HepG2 (cell line): Measurements from ENCODE around the gene IL12A. TPM values are rescaled to one million over a fixed set of nuclear protein-coding genes. Genes with fewer than 3 reads are reported as not detected.
A peak's percentile ranks its signal among the peaks of the same experiment; 100 is the strongest.

ENCODE experiments used
- ATM ChIP-seq: fragments of 450-650 bp; IDR thresholded peaks from 2 replicates; pipeline ENCODE4 v1.7.1; 2017; ENCODE audit warnings: mild to moderate bottlenecking, borderline replicate concordance
- BORCS8-MEF2B ChIP-seq: sonication (generic); formaldehyde crosslinking; IDR thresholded peaks from 2 replicates; pipeline ENCODE4 v1.8.0; 2022; ENCODE audit warnings: mild to moderate bottlenecking, missing genetic modification reagents
- FOSL1 ChIP-seq: sonication (generic); formaldehyde crosslinking; IDR thresholded peaks from 2 replicates; pipeline ENCODE4 v1.9.0; 2021; ENCODE audit warnings: missing genetic modification reagents, borderline replicate concordance
- GFI1 ChIP-seq: sonication (generic); formaldehyde crosslinking; IDR thresholded peaks from 2 replicates; pipeline ENCODE4 v1.5.0; 2020; ENCODE audit warnings: missing genetic modification reagents, mild to moderate bottlenecking, borderline replicate concordance
- HNF1A ChIP-seq, 2 experiments: sonication (generic) in 1 of 2; formaldehyde crosslinking in 1 of 2; IDR thresholded peaks; 2 replicates each; pipeline versions ENCODE4 v1.4.0 to v1.6.1; 2016 to 2020; ENCODE audit warnings: borderline replicate concordance in 1 of 2, low read depth in 1 of 2, mild to moderate bottlenecking in 1 of 2, missing genetic modification reagents in 1 of 2
- HOXA7 ChIP-seq: sonication (generic); formaldehyde crosslinking; IDR thresholded peaks from 2 replicates; pipeline ENCODE4 v1.8.1; 2022; ENCODE audit warnings: mild to moderate bottlenecking, missing genetic modification reagents, moderate library complexity
- LBX2 ChIP-seq: sonication (generic); formaldehyde crosslinking; IDR thresholded peaks from 2 replicates; pipeline ENCODE4 v1.5.0; 2020; ENCODE audit warnings: missing genetic modification reagents, mild to moderate bottlenecking, borderline replicate concordance
- MAFF ChIP-seq: IDR thresholded peaks from 2 replicates; pipeline ENCODE4 v1.6.1; 2011; ENCODE audit warnings: low read depth, low read length, improper control_type of control experiment
- NFYB ChIP-seq: sonication (generic); formaldehyde crosslinking; IDR thresholded peaks from 2 replicates; pipeline ENCODE4 v1.4.0; 2020; ENCODE audit warnings: missing genetic modification reagents
- NFYC ChIP-seq: IDR thresholded peaks from 2 replicates; pipeline ENCODE4 v1.6.1; 2016; ENCODE audit warnings: missing genetic modification reagents, missing compliant biosample characterization
- PHF5A ChIP-seq: IDR thresholded peaks from one replicate; pipeline ENCODE4 v1.6.1; 2018; ENCODE audit warnings: low read depth, missing genetic modification reagents; ENCODE audit not compliant: unreplicated experiment
- SIX4 ChIP-seq: sonication (generic); formaldehyde crosslinking; IDR thresholded peaks from 2 replicates; pipeline ENCODE4 v1.4.0; 2020; ENCODE audit warnings: missing genetic modification reagents
- TBL1XR1 ChIP-seq: fragments of 150-350 bp; IDR thresholded peaks from 2 replicates; pipeline ENCODE4 v1.6.1; 2014; ENCODE audit warnings: borderline replicate concordance, low read length; ENCODE audit not compliant: partially characterized antibody
- TCF7L2 ChIP-seq: IDR thresholded peaks from 2 replicates; pipeline ENCODE4 v1.6.1; 2011; ENCODE audit warnings: mild to moderate bottlenecking, low read depth, low read length, moderate library complexity
- ZFP91 ChIP-seq: sonication (generic); formaldehyde crosslinking; IDR thresholded peaks from 2 replicates; pipeline ENCODE4 v1.9.0; 2022; ENCODE audit warnings: missing genetic modification reagents, mild to moderate bottlenecking, borderline replicate concordance
- ZNF207 ChIP-seq: fragments of 450-650 bp; IDR thresholded peaks from 2 replicates; pipeline ENCODE4 v1.6.1; 2016; ENCODE audit warnings: antibody characterized with exemption, borderline replicate concordance
- ZNF234 ChIP-seq: sonication (generic); formaldehyde crosslinking; conservative IDR thresholded peaks from 2 replicates; pipeline ENCODE4 v1.5.1; 2020; ENCODE audit warnings: mild to moderate bottlenecking, missing genetic modification reagents
- ZNF263 ChIP-seq: sonication (generic); formaldehyde crosslinking; IDR thresholded peaks from 2 replicates; pipeline ENCODE4 v1.4.0; 2020; ENCODE audit warnings: missing genetic modification reagents
- ZNF30 ChIP-seq: sonication (generic); formaldehyde crosslinking; IDR thresholded peaks from 2 replicates; pipeline ENCODE4 v1.5.0; 2020; ENCODE audit warnings: mild to moderate bottlenecking, missing genetic modification reagents
- ZNF432 ChIP-seq: sonication (generic); formaldehyde crosslinking; IDR thresholded peaks from 2 replicates; pipeline ENCODE4 v1.5.0; 2020; ENCODE audit warnings: missing genetic modification reagents, mild to moderate bottlenecking, borderline replicate concordance
- ZNF616 ChIP-seq: sonication (generic); formaldehyde crosslinking; IDR thresholded peaks from 2 replicates; pipeline ENCODE4 v1.5.0; 2020; ENCODE audit warnings: low read depth, mild to moderate bottlenecking, missing genetic modification reagents
- ZNF670 ChIP-seq: sonication (generic); formaldehyde crosslinking; IDR thresholded peaks from 2 replicates; pipeline ENCODE4 v1.8.0; 2022; ENCODE audit warnings: mild to moderate bottlenecking, missing genetic modification reagents, borderline replicate concordance
- ZNF691 ChIP-seq: sonication (generic); formaldehyde crosslinking; IDR thresholded peaks from 2 replicates; pipeline ENCODE4 v1.4.0; 2020; ENCODE audit warnings: missing genetic modification reagents, low read depth, mild to moderate bottlenecking, borderline replicate concordance
- ZNF780A ChIP-seq: sonication (generic); formaldehyde crosslinking; IDR thresholded peaks from 2 replicates; pipeline ENCODE4 v1.8.0; 2022; ENCODE audit warnings: mild to moderate bottlenecking, missing genetic modification reagents, moderate library complexity
- polyA plus RNA-seq, 8 experiments: library from polyadenylated mRNA; depleted of rRNA in 3 of 8; stranded (reverse) in 7 of 8; unstranded in 1 of 8; fragments of >200 nt; fragmentation: Illumina TruSeq in 4 of 8; extraction: Trizol in 4 of 8; gene quantifications; 2 replicates each; pipeline versions ENCODE4 v1.2.1 to v1.2.3, GENCODE V29; 2011 to 2016; ENCODE audit warnings: low read depth in 4 of 8, missing spikeins in 1 of 8, mixed read lengths in 1 of 8; ENCODE audit not compliant: insufficient read depth in 1 of 8
- total RNA-seq, 5 experiments: library from RNA; depleted of rRNA; stranded (reverse); fragments of >200 nt; fragmentation: Illumina TruSeq; extraction: Trizol; gene quantifications; 2 replicates each; pipeline ENCODE4 v1.2.3, GENCODE V29; 2016; ENCODE audit warnings: low read depth in 1 of 5

The IL12A gene
- total and polyA plus RNA-seq, 2 of the 13 experiments (the other 11 are each of a cell fraction or from before 2014, with no cell fraction given) = 0.36 to 1.1 TPM

GRCh38 chr3:159988617-159989271 lies at the start of gene IL12A (continued):
- TF ChIP-seq HNF1A (IDR thresholded peaks at IDR 0.05; ENCODE audit: low read depth) (no peak), HNF1A (CRISPR knock-in tag; IDR thresholded peaks at IDR 0.05; ENCODE audit: borderline replicate concordance) (0 out of 2 replicates have a peak, but pooled peaks have one; percentile 48), ZNF780A (peak; percentile 18; the same call in 1 of the 2 replicates), LBX2 (CRISPR knock-in tag) (no peak), TCF7L2 (no peak), GFI1 (no peak), NFYC (CRISPR knock-in tag) (no peak), PHF5A (no peak), ZFP91 (CRISPR knock-in tag) (peak; percentile 30; the same call in 1 of the 2 replicates), NFYB (CRISPR knock-in tag) (no peak), ZNF207 (no peak), FOSL1 (CRISPR knock-in tag) (no peak), ZNF432 (no peak), ZNF234 (no peak), ZNF616 (no peak), ZNF263 (CRISPR knock-in tag) (no peak), MAFF (no peak), ZNF670 (CRISPR knock-in tag) (0 out of 2 replicates have a peak, but pooled peaks have one; percentile 27), SIX4 (CRISPR knock-in tag) (no peak), ATM (no peak), TBL1XR1 (no peak), HOXA7 (CRISPR knock-in tag) (no peak), ZNF691 (CRISPR knock-in tag) (no peak), ZNF30 (no peak), BORCS8-MEF2B (CRISPR knock-in tag) (no peak)
